ENCODE measurements around the gene OR4X1. TPM values are rescaled to one million over a fixed set of nuclear protein-coding genes. Genes with fewer than 3 reads are reported as not detected.
"Not testable (repeated sequence)": the region's sequence is repeated elsewhere in the genome, so short reads cannot be mapped to it uniquely, and the experiment has no call there.

OR4X1 gene, protein sequence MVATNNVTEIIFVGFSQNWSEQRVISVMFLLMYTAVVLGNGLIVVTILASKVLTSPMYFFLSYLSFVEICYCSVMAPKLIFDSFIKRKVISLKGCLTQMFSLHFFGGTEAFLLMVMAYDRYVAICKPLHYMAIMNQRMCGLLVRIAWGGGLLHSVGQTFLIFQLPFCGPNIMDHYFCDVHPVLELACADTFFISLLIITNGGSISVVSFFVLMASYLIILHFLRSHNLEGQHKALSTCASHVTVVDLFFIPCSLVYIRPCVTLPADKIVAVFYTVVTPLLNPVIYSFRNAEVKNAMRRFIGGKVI
- not detected in 2 replicates for total RNA-seq (2014; rRNA removed; shearing (Covaris generic))

- DNase-seq (ENCODE audit: low read depth): no peak
Measured at GRCh38 chr11:48263423-48263911, at the start of gene OR4X1. Gene OR4X1, plus strand, starts transcription at chr11:48263861. Its CDS starts 0 bp downstream, at chr11:48263861.

- no peak for DNase-seq (ENCODE audit: low read depth)
Measured at GRCh38 chr11:48216510-48216909, 47.2 kb upstream of the OR4X1 start, which contains the start of gene OR4B1. Gene OR4B1, plus strand, starts transcription at chr11:48216810. Its CDS starts 0 bp downstream, at chr11:48216810.

DNA sequence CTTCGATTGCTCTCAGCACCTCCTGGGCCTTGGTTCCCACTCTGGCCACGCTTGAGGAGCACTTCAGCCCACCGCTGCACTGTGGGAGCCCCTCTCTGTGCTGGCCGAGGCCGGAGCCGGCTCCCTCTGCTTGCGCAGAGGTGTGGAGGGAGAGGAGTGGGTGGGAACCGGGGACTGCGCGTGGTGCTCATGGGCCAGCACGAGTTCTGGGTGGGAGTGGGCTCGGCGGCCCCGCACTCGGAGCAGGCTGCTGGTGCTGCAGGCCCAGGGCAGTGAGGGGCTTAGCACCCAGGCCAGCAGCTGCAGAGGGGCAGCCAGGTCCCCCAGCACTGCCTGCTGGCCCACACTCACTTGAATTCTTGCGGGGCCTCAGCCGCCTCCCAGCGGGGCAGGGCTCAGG is 34.9 kb upstream of the OR4X1 start:
- no peak for DNase-seq (ENCODE audit: low read depth)

DNA sequence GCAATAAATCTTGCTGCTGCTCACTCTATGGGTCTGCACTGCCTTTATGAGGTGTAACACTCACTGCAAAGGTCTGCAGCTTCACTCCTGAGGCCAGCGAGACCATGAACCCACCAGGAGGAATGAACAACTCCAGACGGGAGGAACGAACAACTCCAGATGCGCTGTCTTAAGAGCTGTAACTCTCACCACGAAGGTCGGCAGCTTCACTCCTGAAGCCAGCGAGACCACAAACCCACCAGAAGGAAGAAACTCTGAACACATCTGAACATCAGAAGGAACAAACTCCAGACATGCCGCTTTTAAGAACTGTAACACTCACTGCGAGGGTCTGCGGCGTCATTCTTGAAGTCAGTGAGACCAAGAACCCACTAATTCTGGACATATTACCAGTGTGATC is 33.6 kb upstream of the OR4X1 start:
- DNase-seq (ENCODE audit: low read depth): not testable (repeated sequence)

DNA sequence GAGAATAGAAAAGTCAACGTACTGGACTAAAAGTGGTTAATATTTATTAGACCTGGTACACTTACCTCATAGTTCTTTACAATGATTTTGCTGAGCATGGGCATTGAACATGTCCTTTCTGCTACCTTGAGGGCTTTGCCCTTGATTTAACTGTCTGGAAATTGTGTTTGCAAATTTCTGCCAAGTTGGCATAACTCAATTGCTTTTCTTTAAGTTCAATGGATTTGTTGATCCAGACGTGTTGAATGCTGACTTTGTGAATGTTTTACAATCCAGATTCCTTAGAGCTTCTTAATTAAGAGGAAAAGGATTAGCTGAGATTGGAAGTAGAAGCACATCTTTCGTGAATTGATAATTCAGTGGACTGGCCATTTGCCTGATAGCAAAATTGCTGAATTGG is 25.9 kb upstream of the OR4X1 start:
- no peak for DNase-seq (ENCODE audit: low read depth)

DNA sequence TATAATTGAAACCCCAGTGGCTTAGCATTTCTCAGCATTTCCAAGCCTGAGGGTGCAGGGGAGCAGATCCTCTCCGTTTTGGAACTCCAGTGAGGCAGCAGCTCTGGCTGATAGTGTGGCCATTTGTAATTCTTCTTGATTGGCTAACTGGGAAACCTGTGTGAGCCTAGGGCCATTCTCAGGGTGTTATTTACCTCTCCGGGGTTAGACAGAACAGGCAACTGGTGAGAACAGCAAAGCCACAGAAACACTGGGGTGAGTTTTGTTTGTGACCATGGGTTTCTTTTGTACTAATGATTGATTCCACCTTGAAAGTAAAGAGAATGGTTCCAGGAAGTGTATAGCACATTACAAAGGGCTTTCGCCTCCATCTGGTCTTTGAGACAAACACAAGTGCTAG is 21.2 kb upstream of the OR4X1 start:
- DNase-seq (ENCODE audit: low read depth): no peak

- no peak for DNase-seq (ENCODE audit: low read depth)
Measured at GRCh38 chr11:48244804-48245203, 18.9 kb upstream of the OR4X1 start, which contains the start of gene OR4X2. Gene OR4X2, plus strand, starts transcription at chr11:48245104. Its CDS starts 0 bp downstream, at chr11:48245104.

- no peak for DNase-seq (ENCODE audit: low read depth)
Measured at GRCh38 chr11:48248902-48249301, 14.8 kb upstream of the OR4X1 start.

- no peak for DNase-seq (ENCODE audit: low read depth)
Measured at GRCh38 chr11:48261600-48261999, 2.1 kb upstream of the OR4X1 start.

- no peak for DNase-seq (ENCODE audit: low read depth)
Measured at GRCh38 chr11:48270621-48271020, 7.0 kb downstream of the OR4X1 start.

DNA sequence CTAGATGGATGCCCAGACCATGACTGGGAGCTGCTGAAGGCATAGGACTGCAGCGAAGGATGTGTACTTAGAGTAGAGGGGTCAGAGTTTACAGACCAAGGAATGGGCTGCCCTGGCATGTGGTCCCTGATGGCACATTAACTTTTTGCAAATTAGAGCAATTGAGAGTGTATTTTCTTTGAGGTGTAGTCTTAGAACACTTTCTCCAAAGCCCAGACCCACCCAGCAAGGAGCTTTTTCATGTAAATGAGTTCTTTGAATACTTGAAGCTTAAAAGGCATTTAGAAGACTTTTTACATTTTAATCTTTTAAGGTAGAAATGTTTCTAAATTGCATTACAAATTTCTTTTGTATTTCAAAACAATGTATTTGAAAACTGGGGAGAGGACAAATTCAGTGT is 8.9 kb downstream of the OR4X1 start:
- no peak for DNase-seq (ENCODE audit: low read depth)

- DNase-seq (ENCODE audit: low read depth): no peak
Measured at GRCh38 chr11:48305923-48306322, 42.3 kb downstream of the OR4X1 start, which contains the start of gene OR4S1. Gene OR4S1, plus strand, starts transcription at chr11:48306223. Its CDS starts 0 bp downstream, at chr11:48306223.

DNA sequence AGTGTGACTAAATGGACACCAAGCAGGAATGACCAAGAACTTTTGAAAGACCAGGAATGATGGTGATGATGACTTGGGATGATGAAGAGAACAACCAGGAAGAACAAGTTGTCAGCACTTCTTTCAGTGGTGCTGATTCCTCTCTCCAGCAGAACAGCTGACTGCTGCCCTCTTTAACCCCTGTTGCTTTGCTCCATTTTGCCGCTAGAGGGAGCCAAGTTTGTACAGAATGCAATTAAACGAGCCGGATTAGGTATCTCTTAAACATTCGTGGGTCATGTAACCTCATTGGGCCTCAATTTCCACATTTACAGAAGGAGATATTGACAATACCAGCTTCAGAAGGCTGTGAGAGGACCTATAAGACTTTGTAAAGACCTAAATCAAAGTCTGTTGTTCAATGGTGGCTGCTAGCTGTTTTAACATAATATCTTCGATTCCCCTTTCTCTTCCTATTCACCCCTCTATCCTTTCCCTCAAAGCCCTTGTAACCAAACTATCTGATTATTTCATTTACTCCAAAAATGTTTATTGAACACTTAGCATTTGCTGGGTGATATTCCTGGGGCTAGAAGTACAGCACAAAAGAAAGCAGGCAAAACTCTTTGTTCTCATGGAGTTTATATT is 44.2 kb downstream of the OR4X1 start:
- DNase-seq (ENCODE audit: low read depth): peak; percentile 48

GRCh38 chr11:48313590-48313989 is 49.9 kb downstream of the OR4X1 start:
- not testable (repeated sequence) for DNase-seq (ENCODE audit: low read depth)

Other genes with a start within 250 kb of the OR4X1 start
- not detected in 2 replicates for gene OR4B1, start 47.1 kb upstream of the OR4X1 start, total RNA-seq (2014; rRNA removed; shearing (Covaris generic))
- not detected in 2 replicates for gene OR4X2, start 18.8 kb upstream of the OR4X1 start, total RNA-seq (2014; rRNA removed; shearing (Covaris generic))
- gene OR4S1, start 42.4 kb downstream of the OR4X1 start, total RNA-seq (2014; rRNA removed; shearing (Covaris generic)): not detected in 2 replicates
- not detected in 2 replicates for gene OR4C3, start 61.1 kb downstream of the OR4X1 start, total RNA-seq (2014; rRNA removed; shearing (Covaris generic))
- not detected in 2 replicates for gene OR4C5, start 102.6 kb downstream of the OR4X1 start, total RNA-seq (2014; rRNA removed; shearing (Covaris generic))
- not detected in 2 replicates for gene OR4A47, start 224.9 kb downstream of the OR4X1 start, total RNA-seq (2014; rRNA removed; shearing (Covaris generic))